HG02852 (cell line): ENCODE results near the gene SLC23A3.

ENCODE experiments used
- ATAC-seq: cut with Tn5 transposase; IDR thresholded peaks from one replicate; pipeline ENCODE4 v1.9.1; 2021; ENCODE audit warnings: mild to moderate bottlenecking, moderate library complexity; ENCODE audit not compliant: unreplicated experiment

SLC23A3 gene

DNA sequence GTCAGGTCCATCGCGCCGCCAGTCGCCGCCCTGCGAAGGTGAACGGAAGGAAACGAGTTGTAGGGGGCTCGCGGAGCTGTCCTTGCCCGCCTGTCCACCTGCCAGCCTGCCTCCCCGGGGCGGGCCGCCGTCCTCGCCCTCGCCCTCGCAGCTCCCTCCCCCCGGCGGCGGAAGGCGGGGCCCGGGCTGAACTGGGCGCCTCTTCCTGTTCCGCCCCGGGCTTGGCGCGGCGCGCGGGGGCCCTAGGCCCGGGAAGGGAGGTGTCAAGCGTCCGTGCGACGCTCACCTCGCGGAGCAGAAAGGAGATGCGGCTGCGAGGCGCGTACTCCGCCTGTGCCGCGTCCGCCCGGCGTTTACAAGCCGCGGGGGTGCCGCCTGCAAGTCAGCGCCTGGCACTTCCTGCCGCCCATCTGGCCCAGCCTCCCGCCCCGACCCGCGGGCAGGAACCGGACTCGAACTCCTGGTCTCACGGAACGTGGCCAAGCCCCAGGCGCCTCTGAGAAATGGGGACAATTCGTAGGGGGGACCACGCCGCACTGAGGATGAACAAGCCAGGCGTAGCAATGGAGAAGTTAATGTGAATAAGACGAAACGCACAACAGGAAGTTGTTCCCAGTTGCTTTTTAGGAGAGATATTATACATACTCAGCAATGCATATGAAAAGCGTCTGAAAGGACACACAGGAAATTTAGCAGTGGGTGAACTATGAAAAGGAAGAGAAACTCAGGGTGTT lies 7.2 kb upstream of the SLC23A3 start, which contains the start of gene CNPPD1:
Gene CNPPD1, minus strand, starts transcription at position 108 of the 734 bp plus-strand sequence. Its CDS starts 97 bp downstream, at position 11.
- peak; percentile 68 for ATAC-seq

DNA sequence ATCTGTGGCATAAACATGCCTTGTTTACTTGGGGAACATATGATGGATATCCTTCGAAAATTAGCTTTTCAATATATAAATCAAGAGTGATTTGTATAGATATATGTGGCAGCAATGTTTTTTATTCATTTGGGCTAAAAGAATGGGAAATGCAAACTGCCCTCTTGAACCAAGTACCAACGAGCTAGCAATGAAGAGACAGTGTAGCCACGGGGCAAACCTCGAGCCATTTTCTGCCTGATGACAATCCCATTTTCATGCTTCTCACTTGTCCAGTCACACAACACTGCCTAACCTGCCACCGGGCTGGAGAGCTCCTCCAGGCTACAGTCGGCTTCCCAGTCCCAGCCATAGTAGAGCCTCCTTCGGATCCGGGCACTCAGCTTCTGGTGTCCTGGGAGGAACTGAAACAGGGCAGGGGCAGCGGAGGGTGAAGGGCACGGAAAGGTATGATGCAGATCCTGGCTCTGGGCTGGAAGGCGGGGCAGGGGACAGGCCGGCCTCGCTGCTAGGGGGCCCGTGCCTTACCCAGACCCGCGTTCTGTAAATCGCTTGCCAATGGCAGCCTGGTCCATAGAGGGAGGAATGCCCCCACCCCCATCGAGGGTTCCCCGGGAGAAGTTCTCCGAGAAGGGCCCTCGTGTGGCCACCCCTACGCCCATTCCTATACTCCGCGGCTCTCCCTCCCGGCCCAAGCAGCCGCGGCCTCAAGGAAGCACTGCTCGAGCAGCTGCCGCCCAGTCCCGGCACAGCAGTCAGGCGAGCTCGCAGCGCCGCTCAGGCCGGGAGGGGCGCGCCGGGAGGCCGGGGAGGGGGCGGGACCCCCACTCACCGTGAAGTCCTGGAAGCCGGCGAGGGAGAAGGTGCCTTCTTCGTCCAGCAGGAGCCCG lies 6.3 kb upstream of the SLC23A3 start:
- ATAC-seq = peak; percentile 26

DNA sequence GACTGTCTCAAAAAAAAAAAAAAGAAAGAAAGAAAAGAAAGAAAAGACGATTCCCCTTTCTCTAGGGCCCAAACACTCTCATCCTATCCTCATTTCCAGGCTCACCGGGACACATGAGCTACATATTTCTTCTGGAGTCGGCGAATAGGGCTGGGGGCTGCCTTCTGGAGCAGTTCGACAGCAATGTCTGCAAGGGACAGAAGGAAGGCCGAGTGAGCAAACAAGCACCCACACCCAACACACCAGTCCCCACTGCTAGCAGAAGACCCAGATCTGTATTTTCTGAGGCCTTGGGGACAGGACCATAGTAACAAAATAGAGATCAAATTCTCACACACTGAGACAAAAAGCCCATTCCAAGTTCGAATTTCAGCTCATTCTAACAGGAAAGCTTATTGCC lies 5.7 kb upstream of the SLC23A3 start:
- no peak for ATAC-seq

DNA sequence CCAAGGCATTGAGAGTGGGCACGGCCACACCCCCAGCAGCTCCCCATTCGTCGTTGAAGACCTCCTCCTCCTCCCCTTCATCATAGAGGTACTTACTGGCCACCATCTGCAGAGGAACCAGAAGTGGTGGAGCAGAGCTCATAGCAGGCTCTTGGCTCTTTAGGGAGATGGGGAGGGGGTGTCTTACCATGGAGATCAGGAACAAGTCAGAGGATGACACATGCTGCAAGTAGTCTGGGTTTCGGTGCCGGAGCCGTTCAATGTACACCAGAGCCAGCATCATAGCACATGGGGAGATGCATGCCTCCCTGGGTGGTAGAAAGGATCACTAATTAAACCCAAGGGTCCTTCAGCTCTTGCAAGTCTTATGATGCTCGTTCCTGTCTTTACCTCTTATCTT lies 5.0 kb upstream of the SLC23A3 start:
- ATAC-seq = no peak

DNA sequence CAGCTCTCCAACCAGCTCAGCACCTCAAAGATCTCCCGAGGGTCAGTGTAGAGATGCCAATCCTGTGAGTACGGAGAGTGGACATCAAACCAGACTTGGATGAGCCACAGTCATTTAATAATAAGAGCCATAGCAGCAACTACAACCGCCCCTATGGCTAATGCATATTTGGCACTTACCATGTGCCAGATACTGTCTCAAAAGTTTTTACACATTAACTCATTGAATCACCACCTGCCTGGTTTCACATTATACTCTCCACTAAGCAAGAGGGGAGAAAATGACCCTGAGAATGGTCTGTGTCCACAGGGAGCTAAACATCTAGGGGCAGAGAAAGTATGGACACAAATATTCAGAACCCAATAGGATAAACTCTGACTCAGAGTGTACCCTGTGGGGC lies 4.3 kb upstream of the SLC23A3 start:
- ATAC-seq = no peak

DNA sequence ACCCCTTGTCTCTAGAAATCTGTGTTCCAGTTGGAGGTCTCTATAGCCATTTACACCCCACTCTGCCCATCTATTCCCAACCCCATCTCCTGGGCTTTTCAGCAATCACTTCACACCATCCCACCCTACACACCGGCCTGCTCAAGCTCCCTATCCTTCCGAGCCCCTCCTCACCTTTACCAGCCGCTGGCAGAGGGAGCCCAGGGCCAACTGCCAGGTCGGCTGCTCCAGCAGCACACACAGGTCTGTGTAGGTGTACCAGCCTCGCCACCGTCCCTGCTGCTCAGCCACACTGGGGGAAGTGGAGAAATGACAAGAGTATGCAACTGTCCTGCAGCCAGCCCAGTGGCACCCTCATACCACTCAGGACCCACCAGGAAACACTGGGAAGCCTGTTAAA lies 3.3 kb upstream of the SLC23A3 start:
- no peak for ATAC-seq

DNA sequence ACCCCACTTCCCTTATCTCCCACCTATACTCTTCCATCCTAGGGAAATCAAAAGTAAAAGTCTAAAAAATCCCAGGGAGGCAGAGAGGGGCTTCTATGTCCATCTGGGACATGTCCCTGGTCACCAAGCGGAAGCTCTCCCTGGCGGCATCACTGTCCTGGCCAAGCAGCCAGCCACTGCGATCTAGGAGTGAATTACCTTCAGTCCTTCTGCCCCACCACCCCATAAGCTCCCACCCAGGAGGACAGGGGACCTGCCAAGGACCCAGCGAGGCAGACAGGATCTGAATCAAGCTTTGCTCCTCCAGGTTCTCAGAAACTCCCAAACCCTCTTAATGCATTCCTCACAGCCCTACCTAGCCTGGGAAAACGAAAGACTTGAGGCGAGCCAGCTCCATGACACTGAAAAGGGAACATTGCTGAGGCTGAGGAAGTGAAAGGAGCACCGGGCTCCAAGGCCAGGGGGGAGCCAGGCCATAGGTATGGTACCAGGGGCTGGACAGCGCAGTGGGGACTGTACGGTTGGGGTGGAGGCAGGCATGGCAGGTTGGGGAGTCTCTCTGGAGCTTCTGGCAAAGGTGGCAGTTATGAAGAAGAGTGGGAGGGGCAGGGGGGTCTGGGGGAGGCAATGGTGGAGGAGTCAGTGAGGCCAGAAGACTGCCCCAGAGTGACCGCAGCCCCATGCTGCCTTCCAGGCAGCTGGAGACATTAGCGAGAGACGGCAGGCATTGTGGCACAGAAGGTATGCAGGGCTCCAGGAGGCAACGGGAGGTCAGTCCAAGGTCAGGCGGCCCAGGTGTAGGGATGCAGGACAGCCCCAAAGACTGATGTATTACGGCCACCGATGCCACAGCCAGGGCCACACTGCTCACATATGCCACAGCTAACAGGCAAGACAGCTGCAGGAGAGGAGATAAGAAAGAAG lies 2.7 kb upstream of the SLC23A3 start:
- ATAC-seq = no peak

DNA sequence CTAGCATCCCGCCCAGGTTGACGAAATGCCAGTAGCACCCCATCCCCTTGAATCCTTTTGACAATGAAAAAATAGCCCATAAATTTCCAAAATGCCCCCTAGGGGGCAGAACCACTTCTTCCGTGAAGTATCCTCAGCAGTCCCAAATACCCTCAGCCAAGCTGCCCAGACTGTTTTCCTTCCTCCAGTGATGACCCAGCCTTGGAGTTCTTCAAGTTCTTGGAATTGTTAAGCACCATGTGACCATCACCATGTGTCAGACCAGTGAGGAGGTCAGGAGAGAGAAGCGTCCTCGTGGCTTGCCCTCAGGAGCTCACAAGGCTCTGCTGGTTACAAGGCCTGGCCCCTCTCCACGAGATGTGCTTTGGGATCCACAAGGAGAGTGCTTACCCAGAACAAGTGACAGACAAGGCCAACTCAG lies 1.4 kb upstream of the SLC23A3 start:
- ATAC-seq = no peak

DNA sequence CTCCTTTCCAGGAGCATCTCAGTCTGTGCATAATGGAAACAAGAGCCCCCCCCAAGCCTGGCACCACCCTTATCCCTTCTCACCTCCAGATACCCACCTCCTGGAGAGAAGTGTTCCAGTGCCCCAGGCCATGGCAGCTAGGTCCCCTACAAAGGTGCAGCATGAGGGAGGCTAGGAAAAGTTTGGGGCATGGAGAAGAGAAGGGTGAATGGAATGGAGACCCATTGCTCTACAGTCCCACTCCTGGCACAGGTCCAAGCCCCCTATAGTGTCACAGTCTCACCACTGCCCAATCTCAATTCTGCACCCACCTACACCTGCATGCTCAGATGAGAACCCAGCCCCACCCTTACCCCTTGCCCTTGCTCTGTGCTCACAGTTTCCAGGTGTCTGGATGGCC lies 897 bp downstream of the SLC23A3 start:
- ATAC-seq = no peak

DNA sequence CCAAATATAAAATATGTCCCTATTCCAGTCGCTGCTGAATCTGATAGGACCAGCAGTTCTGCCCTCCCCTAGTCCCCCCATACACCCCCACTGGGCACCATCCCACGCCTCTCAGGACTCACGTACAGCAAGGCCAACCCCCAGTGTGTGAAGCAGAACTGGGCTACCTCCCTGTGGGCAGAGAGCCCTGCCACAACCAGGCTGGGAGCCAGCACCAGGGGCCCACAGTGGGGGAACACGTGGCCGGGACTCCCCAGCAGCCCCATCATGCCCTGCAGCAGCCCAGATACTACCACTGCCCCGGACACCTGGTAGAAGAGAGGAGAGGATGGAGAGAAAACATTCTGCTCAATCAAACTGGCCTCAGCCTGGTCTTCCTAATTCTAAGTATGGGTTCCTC lies 1.3 kb downstream of the SLC23A3 start:
- ATAC-seq = no peak

DNA sequence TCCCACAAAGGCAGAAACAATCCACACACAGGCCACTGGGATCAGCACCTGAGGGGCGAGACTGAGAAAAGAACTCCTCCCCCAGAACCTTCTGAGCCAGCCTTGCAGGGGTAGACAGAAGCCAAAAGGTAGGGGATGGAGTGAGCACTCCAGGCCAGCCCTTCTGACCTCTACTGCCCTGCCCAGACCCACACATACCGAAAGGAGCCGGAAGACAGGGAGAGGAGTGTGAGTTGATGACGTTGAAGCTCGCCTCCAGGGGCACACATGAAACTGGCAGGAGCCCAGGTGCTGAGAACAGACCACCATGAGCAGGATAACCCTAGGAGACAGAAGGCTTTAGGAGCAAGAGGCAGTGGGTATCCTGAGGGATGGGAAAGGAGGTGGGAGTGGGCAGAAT lies 1.8 kb downstream of the SLC23A3 start:
- no peak for ATAC-seq

DNA sequence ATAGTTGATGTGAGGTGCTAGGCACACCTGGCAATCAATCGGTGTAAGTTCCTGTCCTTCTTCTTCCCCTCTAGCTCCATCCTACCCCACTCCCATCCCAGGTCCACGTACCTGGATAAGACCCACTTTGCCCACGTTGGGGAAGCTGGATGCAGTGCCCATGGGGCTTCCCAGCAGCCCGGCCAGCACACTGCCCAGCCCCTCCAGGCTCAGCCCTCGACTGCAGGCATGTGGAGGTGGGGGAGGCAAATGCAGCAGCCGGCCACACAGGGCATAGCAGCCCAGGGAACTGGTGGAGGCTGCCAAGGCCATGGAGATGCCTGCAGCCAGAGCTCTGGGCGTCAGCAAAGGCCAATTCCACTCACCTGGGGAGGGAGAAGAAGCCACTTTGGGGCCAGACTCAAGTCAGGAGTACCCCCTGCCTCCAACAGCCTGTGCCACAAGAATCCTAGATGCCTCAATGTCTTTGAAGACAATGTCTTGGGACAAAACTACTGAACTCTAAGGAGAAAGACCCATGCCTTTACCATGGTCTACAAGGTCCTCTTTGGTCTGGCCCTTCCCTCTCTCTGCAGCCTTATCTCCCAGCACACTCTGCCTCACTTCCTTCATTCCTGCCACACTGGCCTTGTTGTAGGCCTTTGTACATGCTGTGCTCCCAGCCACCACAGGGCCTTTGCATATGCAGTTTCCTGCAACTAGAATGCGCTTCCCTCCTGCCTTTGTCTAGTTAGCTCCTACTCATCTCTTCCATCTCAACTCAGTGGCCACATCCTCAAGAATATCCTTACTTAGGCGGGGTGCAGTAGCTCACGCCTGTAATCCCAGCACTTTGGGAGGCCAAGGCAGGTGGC lies 4.5 kb downstream of the SLC23A3 start:
- ATAC-seq = no peak

DNA sequence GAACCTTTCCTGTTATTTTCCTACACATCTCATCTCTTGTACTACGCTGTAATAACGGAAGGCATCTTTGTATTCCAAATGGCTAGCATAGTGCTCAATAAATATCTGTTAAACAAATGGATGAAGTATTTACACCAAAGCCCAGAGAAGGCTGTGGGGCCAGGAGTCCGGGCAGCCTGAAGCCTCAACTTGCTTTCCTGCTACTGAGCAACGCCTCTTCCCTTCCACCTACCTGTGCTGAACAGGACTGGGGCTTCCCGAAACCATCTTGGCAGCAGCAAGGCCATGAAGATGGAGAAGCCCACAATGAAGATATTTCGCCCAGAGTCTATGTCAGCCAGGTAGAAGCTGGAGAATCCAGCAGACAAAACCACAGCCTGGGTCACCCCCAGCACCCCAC lies 6.7 kb downstream of the SLC23A3 start:
- no peak for ATAC-seq

DNA sequence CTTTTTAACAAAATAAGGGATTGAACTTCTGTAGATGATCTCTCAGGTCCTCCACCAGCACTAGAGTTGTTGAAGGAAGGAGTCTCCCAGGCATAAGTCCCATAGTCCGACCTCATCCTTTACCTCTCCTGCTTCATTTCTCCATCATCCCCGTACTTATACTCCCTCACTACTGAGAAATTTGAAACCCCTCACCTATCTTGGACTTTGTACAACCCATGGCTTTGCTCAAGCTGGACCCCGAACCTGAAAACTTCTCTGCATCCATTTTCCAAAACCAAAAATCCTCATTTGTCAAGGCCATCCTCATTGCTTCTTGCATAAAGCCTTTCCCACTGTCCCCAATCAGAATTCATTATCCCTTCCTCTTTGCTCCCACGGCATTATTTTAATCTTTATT lies 8.7 kb downstream of the SLC23A3 start:
- ATAC-seq = no peak

DNA sequence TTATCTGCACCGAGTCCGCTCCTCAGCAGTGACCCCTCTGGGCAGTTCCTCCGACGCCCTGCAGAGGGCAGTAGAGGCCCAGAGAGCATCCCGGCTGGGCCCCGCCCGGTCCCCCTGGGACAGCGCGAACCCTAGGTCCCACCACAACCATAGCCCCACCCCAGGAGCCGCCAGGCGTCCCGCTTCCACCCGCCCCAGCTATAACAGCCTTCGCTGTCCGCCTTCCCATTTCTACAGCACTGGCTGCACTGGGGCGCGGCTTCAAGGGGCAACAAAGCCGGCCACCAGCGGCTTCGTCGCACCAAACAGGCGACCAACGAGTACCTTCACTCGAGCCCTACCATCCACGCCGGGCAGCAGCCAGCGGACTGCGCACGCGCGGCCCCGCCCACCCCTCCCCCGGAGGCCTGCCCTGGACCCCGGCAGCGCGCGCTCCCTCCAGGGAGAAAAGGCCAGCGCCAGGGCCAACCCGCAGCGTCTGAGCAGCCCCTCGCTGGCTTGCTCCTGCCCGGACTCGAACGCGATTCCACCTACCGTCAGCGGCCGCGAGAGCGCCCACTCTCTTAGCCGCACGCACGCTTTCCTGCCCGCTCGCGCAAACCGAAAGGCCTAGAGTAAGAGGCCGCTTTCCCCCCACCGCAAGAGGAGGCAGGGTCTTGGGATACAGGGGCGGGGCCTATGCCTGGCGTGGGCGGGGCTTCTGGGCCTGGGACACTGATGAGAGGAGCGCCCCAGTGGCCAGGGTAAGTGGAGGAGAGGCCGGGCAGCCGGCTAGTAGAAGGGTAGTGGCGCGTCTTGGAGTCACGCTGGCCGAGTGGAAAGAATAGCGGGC lies 9.4 kb downstream of the SLC23A3 start, which contains the start of gene NHEJ1:
Gene NHEJ1, minus strand, starts transcription at position 630 of the 832 bp plus-strand sequence. CDS start 2,453 bp downstream, outside the sequence.
- peak; percentile 86 for ATAC-seq

DNA sequence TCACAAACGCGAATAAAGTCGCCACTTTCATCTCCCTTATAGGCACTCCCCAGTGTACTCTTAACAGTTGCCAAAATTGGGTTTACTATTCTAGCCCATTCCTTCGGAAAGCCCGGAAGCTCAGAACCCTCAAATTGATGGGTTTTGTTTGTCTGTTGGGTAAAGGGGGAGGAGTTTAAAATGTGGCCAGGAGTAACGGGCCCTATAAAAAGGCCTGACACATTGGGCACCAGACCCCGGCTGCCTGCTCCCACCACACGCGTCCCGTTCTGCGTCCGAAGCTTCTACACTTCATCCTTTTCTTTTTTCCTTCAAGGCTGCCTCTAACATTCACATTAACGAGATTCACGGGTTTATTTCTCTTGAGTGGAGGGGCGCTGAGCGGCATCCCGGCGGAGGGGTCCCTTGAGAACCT lies 10.1 kb downstream of the SLC23A3 start:
- ATAC-seq = no peak

DNA sequence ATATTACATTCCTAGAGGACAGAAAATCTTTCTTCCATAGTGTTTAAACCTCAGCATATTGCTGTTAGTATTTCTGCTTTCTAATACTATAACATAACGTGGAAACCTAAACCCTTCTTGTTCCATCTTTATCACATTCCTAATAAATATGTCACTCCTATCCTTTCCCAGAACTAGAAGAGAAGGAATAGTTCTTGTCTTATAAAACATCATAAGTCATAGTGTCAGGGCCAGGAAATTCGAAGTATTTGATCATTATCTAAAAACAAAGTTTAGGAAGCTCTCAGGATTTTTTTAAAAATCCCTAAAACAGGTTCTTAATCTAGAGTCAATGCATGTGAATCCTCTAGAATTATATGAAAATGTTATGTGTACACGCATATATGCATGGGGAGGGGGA lies 11.2 kb downstream of the SLC23A3 start:
- ATAC-seq = no peak

DNA sequence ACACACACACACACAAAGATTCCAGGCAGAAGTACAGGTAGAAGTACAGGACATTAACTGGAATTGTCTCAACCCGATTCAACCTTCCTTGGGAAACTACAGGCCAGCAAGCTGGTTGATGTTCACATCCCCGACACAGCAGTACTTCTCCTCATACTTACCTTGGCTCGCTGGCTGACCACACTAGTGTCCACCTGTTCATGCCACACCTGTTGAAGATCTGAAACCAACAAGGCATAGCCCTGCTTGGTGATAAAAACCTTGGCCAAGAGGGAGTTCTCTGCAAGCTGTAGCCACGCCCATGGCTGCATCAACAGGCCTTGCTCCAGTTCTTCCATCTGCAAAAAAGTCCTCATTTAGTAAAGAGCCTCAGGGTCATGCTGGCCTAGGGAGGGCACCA lies 11.8 kb downstream of the SLC23A3 start:
- no peak for ATAC-seq

DNA sequence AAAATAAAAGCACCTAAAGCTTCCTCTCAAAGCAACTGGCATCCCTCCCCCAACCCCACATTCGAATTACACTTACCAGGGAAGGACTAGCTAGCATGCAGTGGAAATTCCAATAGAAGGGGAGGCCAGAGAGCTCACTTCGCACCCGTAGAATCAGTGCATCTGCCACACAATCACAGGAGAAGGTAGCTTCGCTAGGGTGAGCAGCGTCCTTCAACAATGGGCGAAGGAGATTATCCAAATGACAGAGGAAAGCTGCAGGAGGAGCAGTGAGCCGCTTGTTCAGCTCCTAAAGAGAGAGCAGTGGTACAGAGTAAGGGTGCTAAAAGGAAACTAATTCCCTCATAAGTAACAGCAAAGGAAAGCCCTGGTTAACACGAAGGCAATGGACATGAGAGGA lies 12.4 kb downstream of the SLC23A3 start:
- ATAC-seq = no peak
